Lung (tissue), 12 donors: ENCODE results near the gene CYP2C18. TPM values are rescaled to one million over a fixed set of nuclear protein-coding genes. Genes with fewer than 3 reads are reported as not detected.
"Not testable (repeated sequence)": the region's sequence is repeated elsewhere in the genome, so short reads cannot be mapped to it uniquely, and the experiment has no call there.

Experiments used
- ATAC-seq: fragments of 200-7000 bp; cut with Tn5 transposase; one replicate; pipeline ENCODE4 v1.9.1; 2020; ENCODE audit warnings: moderate number of reproducible peaks; ENCODE audit not compliant: insufficient read depth, low FRiP score
- DNase-seq, 3 donors: peaks; one replicate each; pipeline ENCODE4 v3.0.0-alpha.2; 2013 to 2017
- H3K27ac ChIP-seq, 2 donors: one replicate each; pipeline ENCODE4 v1.5.1; 2013; ENCODE audit warnings: mild to moderate bottlenecking in 2 of 2, moderate library complexity in 2 of 2, control low read depth in 1 of 2, inconsistent platforms in 1 of 2, low read depth in 1 of 2, low read length in 1 of 2
- H3K27me3 ChIP-seq, 3 donors: one replicate each; pipeline ENCODE4 v1.5.1; 2013; ENCODE audit warnings: low read length in 2 of 3; ENCODE audit not compliant: control insufficient read depth in 3 of 3, insufficient read depth in 3 of 3
- H3K36me3 ChIP-seq, 4 donors: one replicate each; pipeline ENCODE4 v1.5.1; 2013; ENCODE audit warnings: low read length in 4 of 4, mild to moderate bottlenecking in 1 of 4, moderate library complexity in 1 of 4; ENCODE audit not compliant: control insufficient read depth in 4 of 4, insufficient read depth in 4 of 4
- H3K4me1 ChIP-seq, 5 donors: one replicate each; pipeline ENCODE4 v1.5.1; 2013; ENCODE audit warnings: low read length in 5 of 5, mild to moderate bottlenecking in 2 of 5, moderate library complexity in 1 of 5; ENCODE audit not compliant: control insufficient read depth in 5 of 5, insufficient read depth in 5 of 5
- H3K4me3 ChIP-seq: one replicate; pipeline ENCODE4 v1.5.1; 2013; ENCODE audit warnings: mild to moderate bottlenecking, control low read depth, moderate library complexity
- H3K9ac ChIP-seq, 2 donors: one replicate each; pipeline ENCODE4 v1.5.1; 2013; ENCODE audit warnings: low read length in 2 of 2, control low read depth in 1 of 2; ENCODE audit not compliant: insufficient read depth in 1 of 2
- H3K9me3 ChIP-seq, 4 donors: one replicate each; pipeline ENCODE4 v1.5.1; 2013; ENCODE audit warnings: low read length in 3 of 4, mild to moderate bottlenecking in 1 of 4, moderate library complexity in 1 of 4; ENCODE audit not compliant: control insufficient read depth in 4 of 4, insufficient read depth in 3 of 4
- CTCF ChIP-seq: IDR thresholded peaks from 2 replicates; pipeline ENCODE4 v1.5.1; 2012; ENCODE audit warnings: mild to moderate bottlenecking; ENCODE audit errors: control extremely low read depth, extremely low read depth
- WGBS, 2 donors: extraction: QIAGEN DNeasy Blood & Tissue Kit; methylation state at CpG; one replicate each; pipeline ENCODE4 v1.1.7; 2013; 5-methylcytosine and 5-hydroxymethylcytosine counted together
- polyA plus RNA-seq, 2 donors: library from polyadenylated mRNA; stranded (reverse); fragments of 200-250 nt; gene quantifications; one replicate each; pipeline ENCODE4 v1.2.1, GENCODE V29; 2013
- total RNA-seq, 2 donors: library from RNA; depleted of rRNA in 1 of 2; stranded (reverse); fragments of >200 nt in 1 of 2; gene quantifications; one replicate each; pipeline ENCODE4 v1.2.1, GENCODE V29; 2014 to 2021
- donor health status: control.
- donor health status: control.
- donor health status: Bipolar disorder and iron deficiency.
- donor health status: healthy.
- donor health status: DM: yes; HTN: yes; CAD: no.

The CYP2C18 gene
- total and polyA plus RNA-seq, 4 donors = 0.39 to 4.5 (median 1.1) TPM

GRCh38 chr10:94641480-94641879 is 42.0 kb upstream of the CYP2C18 start:
- no peak for ATAC-seq
- TF ChIP-seq CTCF = no peak

DNA sequence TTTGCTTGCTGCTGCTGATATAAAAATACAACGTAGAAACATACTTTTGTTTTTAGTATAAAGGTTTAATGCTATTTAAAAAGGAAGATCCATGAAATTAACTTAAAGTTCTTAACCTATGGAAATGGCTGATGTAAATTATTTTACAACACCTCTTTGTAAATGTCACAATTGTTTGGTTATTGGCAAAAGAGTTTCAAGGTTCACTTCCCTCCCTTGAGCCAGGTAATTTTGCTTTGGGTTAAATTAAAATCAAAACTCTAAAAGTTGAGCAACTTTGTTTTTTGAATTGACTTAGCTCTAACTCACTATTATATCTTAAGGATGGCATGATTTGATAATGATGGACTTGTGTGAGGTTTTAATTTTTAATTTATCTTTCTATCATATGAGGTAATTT is 39.2 kb upstream of the CYP2C18 start:
- DNase-seq (no peak), ATAC-seq (no peak)
- no peak for TF ChIP-seq CTCF
- peaks cover 0 to 2% (median 0%) of the 10 kb centered on the region in 4 donors for H3K9me3 ChIP-seq
- H3K4me1 ChIP-seq = no peaks in the 10 kb centered on the region
- no peak overlapping the region for H3K4me3 ChIP-seq
- no peak overlapping the region for H3K9ac ChIP-seq
- WGBS, 2 donors = 90 to 92% methylated on average over 1 of the region's 1 CpG
- no peak overlapping the region for H3K27ac ChIP-seq
- H3K27me3 ChIP-seq = no peaks in the 10 kb centered on the region
- H3K36me3 ChIP-seq = no peaks in the 10 kb centered on the region

More at GRCh38 chr10:94641480-94641879, 42.0 kb upstream of the CYP2C18 start:
- Histone ChIP-seq H3K9ac (no peak overlapping the region), H3K4me1 (no peaks in the 10 kb centered on the region), H3K4me3 (no peak overlapping the region), H3K9me3 (peaks cover 0 to 4% (median 0%) of the 10 kb centered on the region in 4 donors), H3K36me3 (no peaks in the 10 kb centered on the region), H3K27me3 (no peaks in the 10 kb centered on the region), H3K27ac (no peak overlapping the region)
- 88 to 96% methylated on average over 4 of the region's 4 CpGs for WGBS, 2 donors
- DNase-seq = no peak

GRCh38 chr10:94645285-94645684 is 38.2 kb upstream of the CYP2C18 start:
- no peak overlapping the region for H3K9ac ChIP-seq
- H3K4me3 ChIP-seq = no peak overlapping the region
- DNase-seq (no peak), ATAC-seq (no peak)
- H3K36me3 ChIP-seq = no peaks in the 10 kb centered on the region
- no peak for TF ChIP-seq CTCF
- 63 to 87% methylated on average over 2 of the region's 2 CpGs for WGBS, 2 donors
- H3K27me3 ChIP-seq = no peaks in the 10 kb centered on the region
- no peak overlapping the region for H3K27ac ChIP-seq
- H3K9me3 ChIP-seq = no peaks in the 10 kb centered on the region
- no peaks in the 10 kb centered on the region for H3K4me1 ChIP-seq

DNA sequence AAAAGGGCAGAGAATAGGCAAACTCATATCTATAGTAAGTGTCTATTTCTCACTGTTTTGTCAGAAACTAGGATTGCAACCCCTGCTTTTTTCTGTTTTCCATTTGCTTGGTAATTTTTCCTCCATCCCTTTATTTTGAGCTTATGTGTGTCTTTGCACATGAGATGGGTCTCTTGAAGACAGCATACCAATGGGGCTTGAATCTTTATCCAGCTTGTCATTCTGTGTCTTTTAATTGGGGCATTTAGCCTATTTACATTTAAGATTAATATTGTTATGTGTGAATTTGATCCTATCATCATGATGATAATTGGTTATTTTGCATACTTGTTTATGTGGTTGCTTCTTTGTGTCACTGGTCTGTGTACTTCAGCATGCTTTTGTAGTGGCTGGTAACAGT is 28.3 kb upstream of the CYP2C18 start:
- ATAC-seq, DNase-seq, H3K36me3 ChIP-seq, H3K4me3 ChIP-seq, H3K4me1 ChIP-seq, H3K27me3 ChIP-seq, H3K9me3 ChIP-seq, H3K27ac ChIP-seq, H3K9ac ChIP-seq: not testable (repeated sequence)

DNA sequence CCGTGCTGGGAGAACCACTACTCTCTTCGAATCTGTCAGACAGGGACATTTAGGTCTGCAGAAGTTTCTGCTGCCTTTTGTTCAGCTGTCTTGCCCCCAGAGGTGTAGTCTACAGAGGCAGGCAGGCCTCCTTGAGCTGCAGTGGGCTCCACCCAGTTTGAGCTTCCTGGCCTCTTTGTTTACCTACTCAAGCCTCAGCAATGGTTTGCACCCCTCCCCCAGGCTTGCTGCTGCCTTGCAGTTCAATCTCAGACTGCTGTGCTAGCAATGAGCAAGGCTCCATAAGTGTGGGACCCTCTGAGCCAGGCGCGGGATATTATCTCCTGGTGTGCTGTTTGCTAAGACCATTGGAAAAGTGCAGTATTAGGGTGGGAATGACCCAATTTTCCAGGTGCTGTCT is 20.5 kb upstream of the CYP2C18 start:
- not testable (repeated sequence) for ATAC-seq, H3K4me3 ChIP-seq, H3K9me3 ChIP-seq, H3K4me1 ChIP-seq, H3K36me3 ChIP-seq, DNase-seq, H3K9ac ChIP-seq, H3K27ac ChIP-seq, H3K27me3 ChIP-seq
- WGBS, 2 donors = 75 to 85% methylated on average over 4 of the region's 4 CpGs
